HG03066 (cell line): Measurements from ENCODE around the gene SNX25.
A peak's percentile ranks its signal among the peaks of the same experiment; 100 is the strongest.
"Not testable (repeated sequence)": the region's sequence is repeated elsewhere in the genome, so short reads cannot be mapped to it uniquely, and the experiment has no call there.

Experiments used
- ATAC-seq: cut with Tn5 transposase; IDR thresholded peaks from one replicate; pipeline ENCODE4 v1.9.1; 2021; ENCODE audit warnings: low read depth; ENCODE audit not compliant: unreplicated experiment

The SNX25 gene

DNA sequence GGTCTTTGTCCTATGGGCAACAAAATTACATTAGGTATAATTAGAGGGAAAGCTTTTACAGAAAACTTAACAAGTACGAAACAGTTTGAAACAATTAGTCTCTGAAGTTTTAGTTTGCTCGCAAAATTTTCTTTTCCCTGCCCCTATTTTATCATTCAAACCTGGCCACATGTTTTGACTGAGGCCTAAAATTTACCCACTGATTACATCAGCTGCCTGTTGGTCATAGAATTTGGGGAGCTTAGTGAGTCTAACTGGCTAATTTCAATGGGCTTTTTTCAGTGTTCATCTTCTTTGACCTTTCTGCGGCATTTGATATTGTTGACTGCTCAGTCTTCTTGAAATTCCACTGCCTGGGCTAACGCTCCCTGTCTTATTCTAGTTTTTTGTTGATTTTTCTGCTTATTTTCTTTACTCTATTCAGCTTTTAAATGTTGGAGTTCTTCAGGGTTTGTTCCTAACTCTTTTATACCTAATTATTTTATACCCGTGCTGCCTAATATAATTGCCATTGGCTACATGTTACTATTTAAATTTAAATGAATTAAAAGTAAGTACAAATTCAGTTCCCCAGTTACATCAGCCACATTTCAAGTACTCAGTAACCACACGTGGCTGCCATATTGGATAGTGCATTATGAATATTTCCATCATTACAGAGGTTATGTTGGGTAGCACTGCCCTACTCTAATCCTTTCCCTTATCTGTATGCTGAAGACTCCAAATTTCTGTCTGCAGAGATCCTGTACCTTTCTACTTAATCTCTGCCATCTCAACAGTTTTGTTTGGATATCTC, 87.5 kb downstream of the SNX25 start:
- ATAC-seq = no peak

DNA sequence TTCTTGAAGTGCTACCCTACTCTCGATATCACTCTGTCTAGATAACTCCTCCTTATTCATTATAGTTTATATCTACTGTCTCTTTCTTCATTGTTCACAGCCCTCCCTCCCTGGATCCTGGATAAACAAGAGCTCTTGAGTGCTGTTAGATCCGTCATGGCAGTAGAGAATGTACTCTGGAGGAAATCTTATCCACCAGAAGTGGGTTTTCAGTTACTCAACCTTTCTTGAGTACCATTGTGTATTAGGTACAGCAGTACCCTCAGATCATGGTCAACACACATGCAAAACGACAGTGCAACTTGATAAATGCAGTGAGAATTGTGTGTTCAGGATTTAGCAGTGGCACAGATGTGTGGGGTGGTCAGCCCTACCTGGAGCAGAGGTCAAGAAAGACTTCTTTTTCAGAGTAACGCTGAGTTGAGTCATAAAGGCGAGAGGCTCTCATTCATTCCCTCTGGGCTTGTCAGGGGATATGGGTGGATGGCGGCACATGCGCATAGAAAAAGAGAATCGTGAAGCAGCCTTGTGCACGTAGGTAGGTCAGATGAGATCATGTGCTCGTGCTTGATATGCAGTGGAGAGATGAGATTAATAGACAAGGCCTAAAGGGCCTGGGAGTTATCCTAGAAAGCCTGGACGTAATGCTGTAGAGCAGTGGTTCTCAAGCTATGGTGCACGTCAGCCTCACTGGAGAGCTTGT, 89.5 kb downstream of the SNX25 start:
- no peak for ATAC-seq

DNA sequence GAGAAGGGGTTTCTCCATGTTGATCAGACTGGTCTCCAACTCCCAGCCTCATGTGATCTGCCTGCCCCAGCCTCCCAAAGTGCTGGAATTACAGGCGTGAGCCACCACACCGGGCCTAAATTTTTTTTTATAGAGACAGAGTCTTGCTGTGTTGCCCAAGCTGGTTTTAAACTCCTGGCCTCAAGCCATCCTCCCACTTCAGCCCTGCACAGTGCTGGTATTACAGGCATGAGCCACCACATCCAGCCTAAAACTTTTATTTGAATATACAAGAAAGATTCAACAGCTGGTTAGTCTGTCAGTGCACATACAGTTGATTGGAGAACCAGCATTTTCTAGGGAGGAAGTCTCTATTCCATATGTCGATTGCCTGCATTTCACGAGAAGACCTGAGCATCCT, 95.1 kb downstream of the SNX25 start:
- peak; percentile 2 for ATAC-seq

DNA sequence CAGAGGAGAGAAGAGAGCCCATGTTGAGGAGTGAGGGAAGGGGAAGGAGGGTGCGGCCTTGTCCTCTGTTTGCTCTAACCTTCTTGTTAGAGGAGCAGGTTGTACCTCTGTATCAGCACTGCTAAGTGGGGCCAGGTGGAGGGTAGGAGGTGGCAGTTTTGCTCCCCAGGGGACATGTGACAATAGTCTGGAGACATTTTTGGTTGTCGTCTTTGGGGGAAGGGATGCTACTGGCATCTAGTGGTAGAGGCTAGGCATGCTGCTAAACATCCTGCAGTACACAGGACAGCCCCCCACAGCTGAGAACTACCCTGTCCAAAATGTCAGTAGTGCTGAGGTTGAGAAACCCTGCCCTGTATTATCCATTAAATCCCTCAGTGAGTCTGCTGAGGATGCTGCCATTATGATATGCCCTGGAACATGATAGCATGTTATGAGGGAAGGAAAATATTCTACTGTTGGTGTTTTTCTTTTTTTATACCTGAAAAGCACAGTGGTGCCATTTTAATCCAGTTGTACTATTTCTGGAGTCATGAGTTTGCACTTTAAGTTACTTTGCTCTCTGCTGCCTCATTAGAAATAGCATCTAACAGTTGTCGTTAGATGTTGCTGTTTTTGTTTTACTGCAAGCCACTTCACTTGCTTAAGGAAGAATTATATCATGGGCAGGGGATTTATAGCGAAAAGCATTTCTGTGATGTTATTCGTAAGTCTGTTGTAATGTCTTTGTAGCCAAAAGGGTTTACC, 95.7 kb downstream of the SNX25 start:
- peak; percentile 32 for ATAC-seq

DNA sequence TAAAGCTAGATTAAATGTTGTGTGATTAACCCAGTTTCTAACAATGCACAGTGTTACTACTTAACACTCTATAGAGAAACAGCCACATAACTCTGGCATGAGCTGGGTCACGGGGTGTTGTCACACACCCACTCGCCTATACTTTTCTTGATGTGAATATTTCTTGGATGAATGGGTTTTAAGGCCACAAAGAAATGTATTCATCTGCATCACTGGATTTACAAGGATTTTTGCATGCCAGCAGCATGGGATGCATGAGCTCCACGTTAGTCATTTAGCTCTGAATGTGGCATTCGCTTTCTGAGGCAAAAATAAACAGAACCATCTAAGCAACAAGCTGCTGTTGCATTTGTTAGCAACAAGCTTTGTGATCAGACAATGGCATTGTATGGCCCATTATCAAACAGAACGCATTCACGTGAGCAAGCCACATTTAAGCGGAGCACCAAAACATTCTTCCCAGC, 96.6 kb downstream of the SNX25 start:
- no peak for ATAC-seq

DNA sequence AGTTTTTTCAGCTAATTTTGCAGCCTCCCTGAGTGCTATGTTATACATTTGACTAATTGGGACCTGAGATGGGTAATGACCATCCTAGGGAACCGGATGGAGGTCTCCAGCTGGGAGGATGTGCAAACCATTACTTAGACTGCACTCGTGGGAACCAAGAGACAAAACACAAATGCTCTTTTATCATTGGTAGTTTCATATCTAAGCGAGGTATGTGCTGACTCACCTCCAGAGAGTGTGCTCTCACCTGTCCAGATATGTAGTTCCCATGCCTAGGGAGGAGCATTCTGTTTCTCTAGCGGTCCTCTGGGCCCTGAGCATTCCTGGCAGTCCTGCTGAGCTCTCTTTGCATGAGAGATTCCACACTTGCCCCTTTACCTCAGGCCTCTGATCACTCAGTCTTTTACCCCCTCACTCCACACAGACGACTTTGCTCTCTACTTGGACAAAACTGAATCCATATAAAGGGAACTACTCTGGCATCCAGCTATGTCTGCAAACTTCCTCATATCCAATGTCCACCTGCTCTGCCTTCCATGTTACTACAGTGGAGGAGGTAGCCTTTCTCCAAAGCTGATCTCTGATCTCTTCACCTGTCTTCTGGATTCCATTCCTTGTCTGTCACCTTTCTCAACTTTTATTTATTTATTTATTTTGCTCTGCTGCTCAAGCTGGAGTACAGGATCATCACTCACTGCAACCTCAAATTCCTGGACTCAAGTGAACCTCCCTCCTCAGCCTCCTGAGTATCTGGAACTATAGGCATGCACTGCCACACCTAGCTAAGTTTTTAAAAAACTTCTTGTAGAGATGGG, 97.9 kb downstream of the SNX25 start:
- peak; percentile 60 for ATAC-seq

DNA sequence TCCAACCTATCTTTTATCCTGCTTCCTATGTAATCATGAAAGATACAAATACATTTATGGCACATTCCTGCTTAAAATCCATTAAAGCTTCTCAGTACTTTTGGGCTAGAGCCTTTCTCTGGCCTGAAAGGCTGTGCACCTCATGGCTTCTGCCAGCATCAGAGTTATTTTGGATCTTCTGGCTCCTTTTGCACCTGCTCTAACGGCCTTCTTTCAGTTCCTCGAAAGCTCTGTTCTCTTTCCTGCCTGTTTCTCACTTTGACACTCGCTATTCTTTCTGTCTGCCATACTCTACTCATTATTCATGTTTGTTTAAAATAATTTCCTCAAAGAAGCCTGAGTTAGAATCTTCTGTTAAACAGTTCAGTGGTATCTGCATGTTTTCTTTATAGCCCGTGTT, 100.4 kb downstream of the SNX25 start:
- peak; percentile 37 for ATAC-seq

DNA sequence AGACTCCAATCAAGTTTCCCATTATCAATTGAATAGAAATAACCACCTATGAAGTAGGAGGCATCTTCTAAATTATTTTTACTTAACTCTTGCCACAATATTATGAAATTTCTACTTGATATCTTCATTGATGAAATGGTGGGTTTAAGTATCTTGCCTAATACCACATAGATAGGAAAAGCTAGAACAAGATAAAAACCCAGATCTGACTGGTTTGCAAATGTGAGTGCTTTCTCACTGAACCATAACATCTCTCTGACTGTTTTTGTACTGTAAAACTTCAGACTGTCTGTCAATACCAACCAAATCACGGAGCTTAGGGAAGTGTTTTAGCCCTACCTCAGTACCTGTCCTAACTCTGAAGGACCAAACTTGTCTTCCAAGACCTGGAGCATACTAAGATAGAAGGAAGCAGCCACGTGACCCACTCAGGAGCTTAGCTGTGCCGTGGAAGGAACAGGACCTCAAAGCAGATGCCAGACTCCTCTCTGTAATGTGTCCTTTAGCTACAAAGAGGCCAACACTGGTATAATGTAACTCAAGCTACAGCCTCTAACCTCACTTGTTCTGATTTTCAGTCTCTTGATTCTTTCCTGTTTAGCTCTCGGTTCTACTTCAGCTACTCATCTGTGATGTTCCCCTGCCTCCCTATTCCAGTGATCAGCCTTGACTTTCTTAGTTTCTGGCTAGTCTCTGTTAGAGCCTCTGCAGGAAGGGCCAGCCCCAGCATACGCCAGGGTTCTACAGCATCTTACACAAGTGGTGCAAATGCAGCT, 101.9 kb downstream of the SNX25 start:
- ATAC-seq = peak; percentile 31

DNA sequence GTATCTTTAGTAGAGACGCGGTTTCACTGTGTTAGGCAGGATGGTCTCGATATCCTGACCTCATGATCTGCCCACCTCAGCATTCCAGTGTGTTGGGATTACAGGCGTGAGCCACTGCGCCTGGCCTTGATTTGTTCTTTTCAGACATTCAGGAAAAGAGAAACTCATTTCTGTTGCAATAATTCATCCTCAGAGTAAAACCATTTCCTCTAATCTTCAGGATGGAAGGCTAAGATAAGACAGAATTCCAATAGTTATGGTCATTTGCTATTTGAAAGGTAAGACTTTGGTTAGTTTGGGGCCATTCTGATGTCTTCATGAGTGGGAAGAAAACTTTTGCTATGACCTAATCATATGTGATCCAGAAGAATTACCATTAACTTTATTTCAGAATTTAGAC, 103.3 kb downstream of the SNX25 start:
- no peak for ATAC-seq

DNA sequence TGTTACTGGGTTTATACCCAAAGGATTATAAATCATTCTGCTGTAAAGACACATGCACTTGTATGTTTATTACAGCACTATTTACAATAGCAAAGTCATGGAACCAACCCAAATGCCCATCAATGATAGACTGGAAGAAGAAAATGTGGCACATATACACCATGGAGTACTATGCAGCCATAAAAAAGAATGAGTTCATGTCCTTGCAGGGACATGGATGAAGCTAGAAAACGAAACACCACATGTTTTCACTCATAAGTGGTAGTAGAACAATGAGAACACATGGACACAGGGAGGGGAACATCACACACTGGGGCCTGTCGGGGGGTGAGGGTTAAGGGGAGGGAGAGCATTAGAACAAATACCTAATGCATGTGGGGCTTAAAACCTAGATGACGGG, 108.1 kb downstream of the SNX25 start:
- not testable (repeated sequence) for ATAC-seq

DNA sequence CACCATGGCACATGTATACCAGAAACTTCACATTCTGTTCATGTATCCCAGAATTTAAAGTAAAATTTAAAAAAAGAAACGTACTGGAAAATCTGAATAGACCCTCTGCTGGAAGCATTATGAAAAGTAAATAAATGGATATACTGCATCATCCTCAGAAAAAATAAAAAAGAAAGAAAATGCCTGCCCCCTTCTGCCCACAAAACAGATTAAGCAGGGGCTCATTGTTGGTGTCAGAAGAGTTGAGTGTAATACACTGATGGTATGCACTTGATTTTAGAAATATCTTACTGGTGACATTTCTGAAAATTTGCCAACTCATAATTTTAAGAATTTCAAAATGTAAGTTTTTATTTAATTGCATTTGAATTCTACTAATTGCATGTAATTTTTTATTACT, 108.5 kb downstream of the SNX25 start:
- no peak for ATAC-seq

DNA sequence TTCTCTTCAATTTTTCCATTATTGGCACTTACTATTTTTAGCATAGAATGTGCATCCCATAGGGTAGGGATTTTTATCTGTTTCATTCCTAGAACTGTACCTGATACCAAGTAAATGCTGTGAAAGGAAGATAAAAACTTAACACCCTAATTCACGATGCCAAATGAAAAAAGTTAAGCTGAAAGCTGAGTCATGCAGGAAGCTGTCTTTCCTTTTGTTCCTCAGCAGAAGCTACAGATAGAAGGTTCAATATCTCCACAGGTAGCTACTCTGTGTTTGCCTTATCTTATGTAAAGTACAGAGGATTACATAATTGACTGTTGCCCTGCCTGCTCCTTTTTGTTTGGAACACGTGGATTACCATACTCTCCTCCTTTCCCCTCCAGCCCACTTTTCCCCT, 109.3 kb downstream of the SNX25 start:
- ATAC-seq = no peak

DNA sequence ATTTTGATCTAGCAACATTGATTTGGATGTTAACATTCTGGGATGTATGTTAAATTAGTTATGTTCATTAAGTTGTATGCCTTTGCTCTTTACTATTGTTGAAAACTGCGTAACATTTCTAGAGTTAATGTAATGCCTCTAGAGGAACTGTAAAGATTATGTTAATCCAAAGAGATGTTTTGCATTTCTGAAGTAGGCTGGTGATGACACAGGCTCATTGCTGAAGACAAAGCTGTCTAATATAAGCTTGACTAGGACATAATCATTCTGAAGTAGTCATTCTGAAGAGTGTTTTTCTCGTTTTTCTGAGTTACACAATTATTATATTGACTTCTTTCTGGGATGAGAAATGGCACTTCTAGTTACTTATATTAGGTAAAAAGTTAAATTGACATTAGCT, 113.4 kb downstream of the SNX25 start:
- no peak for ATAC-seq

DNA sequence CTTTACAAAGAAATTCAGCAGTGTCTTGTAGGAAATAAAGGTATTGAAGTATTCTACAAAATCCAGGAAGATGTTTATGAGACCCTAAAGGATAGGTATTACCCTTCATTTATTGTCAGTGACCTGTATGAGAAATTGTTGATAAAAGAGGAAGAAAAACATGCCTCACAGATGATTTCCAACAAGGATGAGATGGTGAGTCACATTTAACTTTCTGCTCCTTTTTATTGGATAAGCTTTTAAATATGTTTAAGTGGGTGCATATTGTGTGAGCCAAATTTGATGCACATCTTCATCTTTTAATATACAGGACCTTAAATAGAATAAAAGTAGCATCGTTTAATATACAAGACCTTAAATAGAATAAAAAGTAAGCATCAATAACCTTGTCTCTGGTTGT, 114.2 kb downstream of the SNX25 start:
- no peak for ATAC-seq

DNA sequence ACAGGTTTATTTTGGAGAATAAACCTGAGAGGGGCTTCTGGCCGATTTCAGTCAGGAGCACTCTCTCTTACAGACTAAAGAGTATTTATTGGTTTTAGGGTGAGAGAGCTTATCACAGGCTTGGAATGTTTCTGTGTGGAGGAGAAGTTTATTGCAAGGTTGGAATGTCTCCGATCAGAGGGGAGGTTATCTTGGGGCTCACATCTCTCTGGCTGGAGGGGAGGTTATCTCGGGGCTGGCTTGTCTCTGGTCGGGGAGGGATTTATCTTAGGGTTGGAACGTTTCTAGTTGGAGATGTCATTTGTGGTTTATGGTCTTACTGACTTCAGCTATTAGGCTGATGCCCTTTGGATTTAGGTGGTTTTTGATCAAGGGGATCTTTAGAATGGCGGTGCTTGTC, 115.0 kb downstream of the SNX25 start:
- ATAC-seq = not testable (repeated sequence)

DNA sequence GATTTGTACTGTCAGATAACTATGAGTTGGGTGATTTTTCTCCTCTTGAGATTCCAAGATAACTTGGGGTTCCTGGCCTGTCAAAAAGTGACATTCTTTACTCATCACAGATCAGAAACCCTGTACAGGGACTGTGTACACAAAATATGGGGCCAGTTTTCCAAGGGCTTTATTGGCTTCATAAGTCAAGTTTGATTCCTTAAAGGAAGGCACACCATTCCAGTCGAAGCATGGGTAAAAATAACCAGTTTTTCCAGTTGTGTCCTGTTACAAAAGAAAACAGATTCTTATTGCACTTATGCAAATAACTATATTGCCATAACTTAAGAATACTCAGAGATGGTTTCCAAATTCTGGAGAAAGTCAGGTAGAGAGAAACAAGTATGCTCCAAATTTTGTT, 116.3 kb downstream of the SNX25 start:
- not testable (repeated sequence) for ATAC-seq

DNA sequence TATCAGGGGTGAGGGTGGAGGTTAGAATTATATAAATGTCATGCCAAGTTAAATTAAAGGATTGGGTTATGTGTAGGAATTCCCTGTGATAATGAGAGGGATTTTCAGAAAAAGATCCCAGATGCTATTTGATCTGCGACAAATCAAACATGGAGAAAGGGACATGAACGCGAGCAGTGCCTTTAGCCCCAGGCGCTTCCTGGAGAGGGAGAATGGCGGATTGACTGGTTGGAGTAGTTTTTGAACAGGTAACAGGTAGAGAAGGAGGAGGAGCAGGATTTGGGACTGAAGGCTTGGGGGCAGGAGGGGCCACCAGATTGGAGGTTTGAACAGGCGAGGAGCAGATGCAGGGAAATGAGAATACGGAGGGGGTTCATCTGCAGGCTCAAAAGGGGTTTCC, 119.2 kb downstream of the SNX25 start:
- no peak for ATAC-seq

DNA sequence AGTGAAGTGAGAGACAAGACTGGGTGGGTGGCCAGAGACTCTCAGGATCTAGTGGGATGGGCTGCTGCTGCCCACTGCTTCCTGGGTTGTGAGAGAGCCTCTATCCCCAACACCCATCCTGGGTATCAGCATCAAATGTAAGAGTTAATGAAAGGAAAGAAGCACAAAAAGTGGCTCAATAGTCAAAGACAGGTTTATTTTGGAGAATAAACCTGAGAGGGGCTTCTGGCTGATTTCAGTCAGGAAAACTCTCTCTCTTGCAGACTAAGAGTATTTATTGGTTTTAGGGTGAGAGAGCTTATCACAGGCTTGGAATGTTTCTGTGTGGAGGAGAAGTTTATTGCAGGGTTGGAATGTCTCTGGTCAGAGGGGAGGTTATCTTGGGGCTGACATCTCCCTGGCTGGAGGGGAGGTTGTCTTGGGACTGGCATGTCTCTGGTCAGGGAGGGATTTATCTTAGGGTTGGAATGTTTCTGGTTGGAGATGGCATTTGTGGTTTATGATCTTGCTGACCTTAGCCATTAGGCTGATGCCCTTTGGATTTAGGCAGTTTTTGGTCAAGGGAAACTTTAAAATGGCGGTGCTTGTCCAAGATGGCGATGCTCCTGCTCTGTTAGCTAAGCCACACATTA, 120.6 kb downstream of the SNX25 start:
- ATAC-seq = not testable (repeated sequence)
